ENCODE data around the gene RPS6KA5. TPM values are rescaled to one million over a fixed set of nuclear protein-coding genes. Genes with fewer than 3 reads are reported as not detected.

Gene RPS6KA5
- total and polyA plus RNA-seq, 9 of the 15 experiments (the other 6 are each of a cell fraction or from before 2014, with no cell fraction given): 0.88 to 7.7 (median 4.7) TPM

DNA sequence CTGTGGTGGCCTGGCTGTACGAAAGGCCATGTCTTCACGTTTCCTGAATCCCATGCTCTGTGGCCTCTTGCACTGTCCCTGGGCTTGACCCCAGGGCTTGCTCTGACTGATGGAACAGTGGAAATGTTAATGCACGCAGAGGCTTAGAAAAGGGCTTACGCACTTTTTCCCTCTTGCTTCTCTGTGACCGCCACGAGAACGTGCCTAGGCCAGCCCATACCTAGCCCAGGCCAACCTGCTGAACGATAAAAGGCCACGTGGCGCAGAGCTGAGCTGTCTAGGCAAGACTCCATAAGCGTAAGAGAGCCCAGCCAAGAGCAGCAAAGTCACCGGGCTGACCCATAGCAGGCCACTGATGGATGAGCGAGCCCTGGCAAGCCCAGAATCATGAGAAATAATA is 262.5 kb downstream of the RPS6KA5 start (continued):
- TF ChIP-seq, protein P1, sequence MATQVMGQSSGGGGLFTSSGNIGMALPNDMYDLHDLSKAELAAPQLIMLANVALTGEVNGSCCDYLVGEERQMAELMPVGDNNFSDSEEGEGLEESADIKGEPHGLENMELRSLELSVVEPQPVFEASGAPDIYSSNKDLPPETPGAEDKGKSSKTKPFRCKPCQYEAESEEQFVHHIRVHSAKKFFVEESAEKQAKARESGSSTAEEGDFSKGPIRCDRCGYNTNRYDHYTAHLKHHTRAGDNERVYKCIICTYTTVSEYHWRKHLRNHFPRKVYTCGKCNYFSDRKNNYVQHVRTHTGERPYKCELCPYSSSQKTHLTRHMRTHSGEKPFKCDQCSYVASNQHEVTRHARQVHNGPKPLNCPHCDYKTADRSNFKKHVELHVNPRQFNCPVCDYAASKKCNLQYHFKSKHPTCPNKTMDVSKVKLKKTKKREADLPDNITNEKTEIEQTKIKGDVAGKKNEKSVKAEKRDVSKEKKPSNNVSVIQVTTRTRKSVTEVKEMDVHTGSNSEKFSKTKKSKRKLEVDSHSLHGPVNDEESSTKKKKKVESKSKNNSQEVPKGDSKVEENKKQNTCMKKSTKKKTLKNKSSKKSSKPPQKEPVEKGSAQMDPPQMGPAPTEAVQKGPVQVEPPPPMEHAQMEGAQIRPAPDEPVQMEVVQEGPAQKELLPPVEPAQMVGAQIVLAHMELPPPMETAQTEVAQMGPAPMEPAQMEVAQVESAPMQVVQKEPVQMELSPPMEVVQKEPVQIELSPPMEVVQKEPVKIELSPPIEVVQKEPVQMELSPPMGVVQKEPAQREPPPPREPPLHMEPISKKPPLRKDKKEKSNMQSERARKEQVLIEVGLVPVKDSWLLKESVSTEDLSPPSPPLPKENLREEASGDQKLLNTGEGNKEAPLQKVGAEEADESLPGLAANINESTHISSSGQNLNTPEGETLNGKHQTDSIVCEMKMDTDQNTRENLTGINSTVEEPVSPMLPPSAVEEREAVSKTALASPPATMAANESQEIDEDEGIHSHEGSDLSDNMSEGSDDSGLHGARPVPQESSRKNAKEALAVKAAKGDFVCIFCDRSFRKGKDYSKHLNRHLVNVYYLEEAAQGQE (IDR thresholded peaks at IDR 0.05; ENCODE audit: borderline replicate concordance): no peak
- TF ChIP-seq, protein P1 (CRISPR knock-in tag; IDR thresholded peaks at IDR 0.05; ENCODE audit: low read depth): no peak

Small RNAs within 50 kb of the gene (small RNA-seq; reads per million reads assigned to genes)
- not detected for gene RNU7-30P

Other genes starting within 250 kb of the RPS6KA5 start
- 36.7 and 37.3 TPM in 2 replicates for gene TTC7B, start 244.2 kb downstream of the RPS6KA5 start, total RNA-seq (2014; rRNA removed)
- 25.7 and 27.4 TPM in 2 replicates for gene TTC7B, start 244.2 kb downstream of the RPS6KA5 start, total RNA-seq (2014; rRNA removed; fragmentation: Illumina TruSeq; extraction: Trizol)
- gene TTC7B, start 244.2 kb downstream of the RPS6KA5 start, total RNA-seq (2015; rRNA removed; fragmentation: Illumina TruSeq; extraction: Trizol): 21.9 and 24.0 TPM in 2 replicates
- 77.2 and 77.7 TPM in 2 replicates for gene TTC7B, start 244.2 kb downstream of the RPS6KA5 start, total RNA-seq (2021)
- 43.3 and 50.2 TPM in 2 replicates for gene TTC7B, start 244.2 kb downstream of the RPS6KA5 start, polyA plus RNA-seq (2011; rRNA removed)
- gene TTC7B, start 244.2 kb downstream of the RPS6KA5 start, polyA plus RNA-seq (2014; fragmentation: Illumina TruSeq; extraction: Trizol): 40.1 and 41.6 TPM in 2 replicates
- gene TTC7B, start 244.2 kb downstream of the RPS6KA5 start, polyA plus RNA-seq (2014; fragmentation: Nextera tagmentation; extraction: Ambion mirVana): 1 to 10 TPM; 2.2 to 2.5 TPM
- gene TTC7B, start 244.2 kb downstream of the RPS6KA5 start, polyA plus RNA-seq (2014; rRNA removed): 34.3 and 37.1 TPM in 2 replicates
- gene DGLUCY, start 53.4 kb upstream of the RPS6KA5 start, total RNA-seq (2014; rRNA removed): 22.0 and 26.3 TPM in 2 replicates
- gene DGLUCY, start 53.4 kb upstream of the RPS6KA5 start, total RNA-seq (2014; rRNA removed; fragmentation: Illumina TruSeq; extraction: Trizol): 20.3 and 20.8 TPM in 2 replicates
- gene DGLUCY, start 53.4 kb upstream of the RPS6KA5 start, total RNA-seq (2015; rRNA removed; fragmentation: Illumina TruSeq; extraction: Trizol): 23.7 and 27.1 TPM in 2 replicates
- 22.7 and 24.8 TPM in 2 replicates for gene DGLUCY, start 53.4 kb upstream of the RPS6KA5 start, total RNA-seq (2021)
- gene DGLUCY, start 53.4 kb upstream of the RPS6KA5 start, polyA plus RNA-seq (2011; rRNA removed): 21.0 and 26.1 TPM in 2 replicates
- 28.4 and 33.4 TPM in 2 replicates for gene DGLUCY, start 53.4 kb upstream of the RPS6KA5 start, polyA plus RNA-seq (2014; fragmentation: Illumina TruSeq; extraction: Trizol)
- gene DGLUCY, start 53.4 kb upstream of the RPS6KA5 start, polyA plus RNA-seq (2014; fragmentation: Nextera tagmentation; extraction: Ambion mirVana): 10 to 100 TPM in 1 of 2 experiments, 1 to 10 TPM in 1; 9.9 to 14.1 TPM
- gene DGLUCY, start 53.4 kb upstream of the RPS6KA5 start, polyA plus RNA-seq (2014; rRNA removed): 19.9 and 20.6 TPM in 2 replicates
- 7.4 and 7.9 TPM in 2 replicates for gene GPR68, start 184.1 kb upstream of the RPS6KA5 start, total RNA-seq (2014; rRNA removed)
- 2.2 and 2.8 TPM in 2 replicates for gene GPR68, start 184.1 kb upstream of the RPS6KA5 start, total RNA-seq (2014; rRNA removed; fragmentation: Illumina TruSeq; extraction: Trizol)
- 2.4 and 2.7 TPM in 2 replicates for gene GPR68, start 184.1 kb upstream of the RPS6KA5 start, total RNA-seq (2015; rRNA removed; fragmentation: Illumina TruSeq; extraction: Trizol)
- gene GPR68, start 184.1 kb upstream of the RPS6KA5 start, total RNA-seq (2021): 7.1 and 9.4 TPM in 2 replicates
- 5.2 and 9.0 TPM in 2 replicates for gene GPR68, start 184.1 kb upstream of the RPS6KA5 start, polyA plus RNA-seq (2011; rRNA removed)
- 3.7 and 6.6 TPM in 2 replicates for gene GPR68, start 184.1 kb upstream of the RPS6KA5 start, polyA plus RNA-seq (2014; fragmentation: Illumina TruSeq; extraction: Trizol)
- under 1 TPM; 0.41 to 0.53 TPM for gene GPR68, start 184.1 kb upstream of the RPS6KA5 start, polyA plus RNA-seq (2014; fragmentation: Nextera tagmentation; extraction: Ambion mirVana)
- gene GPR68, start 184.1 kb upstream of the RPS6KA5 start, polyA plus RNA-seq (2014; rRNA removed): 5.0 and 5.8 TPM in 2 replicates